ENCODE data around the gene GNA15. TPM values are rescaled to one million over a fixed set of nuclear protein-coding genes. Genes with fewer than 3 reads are reported as not detected.
"Not testable (repeated sequence)": the region's sequence is repeated elsewhere in the genome, so short reads cannot be mapped to it uniquely, and the experiment has no call there.

GNA15 gene
- total and polyA plus RNA-seq, 9 donors: 1.2 to 4.8 (median 1.4) TPM

GRCh38 chr19:3167533-3168272 is 31.9 kb downstream of the GNA15 start:
- DNase-seq: no peak
- no peak overlapping the region for H3K27ac ChIP-seq
- no peaks in the 10 kb centered on the region for H3K9me3 ChIP-seq
- H3K27me3 ChIP-seq: no peaks in the 10 kb centered on the region
- H3K4me3 ChIP-seq: no peak overlapping the region
- no peaks in the 10 kb centered on the region for H3K36me3 ChIP-seq
- WGBS, 3 donors: 52 to 63% (median 62%) methylated on average over 13 of the region's 13 CpGs
- no peak for TF ChIP-seq POLR2A (IDR thresholded peaks at IDR 0.05)
- no peak for TF ChIP-seq EP300 (IDR thresholded peaks at IDR 0.05)
- TF ChIP-seq, protein P1, sequence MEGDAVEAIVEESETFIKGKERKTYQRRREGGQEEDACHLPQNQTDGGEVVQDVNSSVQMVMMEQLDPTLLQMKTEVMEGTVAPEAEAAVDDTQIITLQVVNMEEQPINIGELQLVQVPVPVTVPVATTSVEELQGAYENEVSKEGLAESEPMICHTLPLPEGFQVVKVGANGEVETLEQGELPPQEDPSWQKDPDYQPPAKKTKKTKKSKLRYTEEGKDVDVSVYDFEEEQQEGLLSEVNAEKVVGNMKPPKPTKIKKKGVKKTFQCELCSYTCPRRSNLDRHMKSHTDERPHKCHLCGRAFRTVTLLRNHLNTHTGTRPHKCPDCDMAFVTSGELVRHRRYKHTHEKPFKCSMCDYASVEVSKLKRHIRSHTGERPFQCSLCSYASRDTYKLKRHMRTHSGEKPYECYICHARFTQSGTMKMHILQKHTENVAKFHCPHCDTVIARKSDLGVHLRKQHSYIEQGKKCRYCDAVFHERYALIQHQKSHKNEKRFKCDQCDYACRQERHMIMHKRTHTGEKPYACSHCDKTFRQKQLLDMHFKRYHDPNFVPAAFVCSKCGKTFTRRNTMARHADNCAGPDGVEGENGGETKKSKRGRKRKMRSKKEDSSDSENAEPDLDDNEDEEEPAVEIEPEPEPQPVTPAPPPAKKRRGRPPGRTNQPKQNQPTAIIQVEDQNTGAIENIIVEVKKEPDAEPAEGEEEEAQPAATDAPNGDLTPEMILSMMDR (IDR thresholded peaks at IDR 0.05): no peak
- intact Hi-C loops (cut with DNase I): no loop called here
- peaks cover 2% of the 10 kb centered on the region for H3K4me1 ChIP-seq (ENCODE audit: insufficient read depth)

GRCh38 chr19:3171894-3172672 is 36.2 kb downstream of the GNA15 start:
- Histone ChIP-seq H3K36me3 (no peaks in the 10 kb centered on the region), H3K27me3 (no peaks in the 10 kb centered on the region), H3K9me3 (no peaks in the 10 kb centered on the region), H3K27ac (no peak overlapping the region), H3K4me3 (no peak overlapping the region), H3K4me1 (ENCODE audit: insufficient read depth) (no peaks in the 10 kb centered on the region)
- DNase-seq: no peak
- intact Hi-C loops (cut with DNase I): no loop called here
- WGBS, 3 donors: 84 to 88% (median 86%) methylated on average over 15 of the region's 15 CpGs
- TF ChIP-seq POLR2A (IDR thresholded peaks at IDR 0.05): no peak
- TF ChIP-seq EP300 (IDR thresholded peaks at IDR 0.05): no peak
- TF ChIP-seq, protein P1 (IDR thresholded peaks at IDR 0.05): no peak

DNA sequence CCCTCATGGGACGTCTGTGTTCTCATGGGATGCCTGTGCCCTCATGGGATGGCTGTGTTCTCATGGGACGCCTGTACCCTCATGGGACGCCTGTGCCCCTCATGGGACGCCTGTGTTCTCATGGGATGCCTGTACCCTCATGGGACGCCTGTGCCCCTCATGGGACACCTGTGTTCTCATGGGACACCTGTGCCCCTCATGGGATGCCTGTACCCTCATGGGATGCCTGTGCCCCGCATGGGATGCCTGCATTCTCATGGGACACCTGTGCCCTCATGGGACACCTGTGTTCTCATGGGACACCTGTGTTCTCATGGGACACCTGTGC is 36.8 kb downstream of the GNA15 start:
- DNase-seq; H3K27me3 ChIP-seq; H3K36me3 ChIP-seq; H3K27ac ChIP-seq; H3K4me3 ChIP-seq; intact Hi-C loops (cut with DNase I); H3K9me3 ChIP-seq; H3K4me1 ChIP-seq (ENCODE audit: insufficient read depth): not testable (repeated sequence)
- 76 to 79% (median 76%) methylated on average over 6 of the region's 6 CpGs for WGBS, 3 donors

DNA sequence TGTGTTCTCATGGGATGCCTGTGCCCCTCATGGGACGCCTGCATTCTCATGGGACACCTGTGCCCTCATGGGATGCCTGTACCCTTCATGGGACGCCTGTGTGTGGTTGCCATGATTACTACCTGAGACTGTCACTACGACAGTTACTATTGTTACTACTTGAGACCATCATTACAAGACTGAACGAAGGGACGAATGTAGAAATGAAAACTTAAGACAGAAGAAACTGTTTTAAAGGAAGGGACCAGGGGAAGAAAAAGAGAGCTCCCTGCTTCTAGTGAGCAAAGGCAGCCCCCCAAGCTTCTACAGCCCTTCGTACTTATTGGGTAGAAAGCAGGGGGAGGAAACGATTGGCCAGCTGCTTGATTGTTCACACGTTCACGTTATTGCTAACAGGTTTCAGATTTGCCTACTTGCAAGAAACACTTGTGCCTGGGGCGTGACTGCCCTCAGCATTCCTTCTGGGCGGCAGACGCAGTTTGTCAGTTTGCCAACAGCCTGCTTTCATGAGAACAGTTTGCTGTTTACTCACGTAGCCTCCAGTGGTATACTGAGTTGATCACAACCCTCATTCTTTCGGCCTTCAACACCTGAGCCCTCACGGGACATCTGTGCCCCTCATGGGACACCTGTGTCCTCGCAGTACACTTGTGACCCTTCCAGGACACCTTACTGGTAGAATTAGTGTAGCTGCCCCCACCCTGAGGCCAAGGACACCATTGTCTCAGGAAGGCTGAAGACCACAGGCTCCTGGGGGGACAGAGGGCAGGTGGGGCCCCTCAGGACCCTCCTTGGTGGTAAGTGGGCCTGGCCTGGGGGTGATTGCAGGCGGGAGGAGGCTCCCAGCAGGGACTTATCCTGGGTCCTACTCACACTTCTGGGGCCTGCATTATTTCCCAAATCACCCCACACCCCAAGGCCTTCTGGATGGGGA is 40.2 kb downstream of the GNA15 start:
- DNase-seq: no peak
- Histone ChIP-seq H3K27ac (no peak overlapping the region), H3K4me3 (no peak overlapping the region), H3K4me1 (ENCODE audit: insufficient read depth) (no peaks in the 10 kb centered on the region), H3K36me3 (no peaks in the 10 kb centered on the region), H3K27me3 (no peaks in the 10 kb centered on the region), H3K9me3 (no peaks in the 10 kb centered on the region)
- 53 to 65% (median 56%) methylated on average over 17 of the region's 17 CpGs for WGBS, 3 donors
- TF ChIP-seq EP300 (IDR thresholded peaks at IDR 0.05) (no peak), POLR2A (IDR thresholded peaks at IDR 0.05) (no peak)
- intact Hi-C loops (cut with DNase I): no loop called here

- Histone ChIP-seq H3K27me3 (no peaks in the 10 kb centered on the region), H3K4me1 (ENCODE audit: insufficient read depth) (no peaks in the 10 kb centered on the region), H3K27ac (no peak overlapping the region), H3K9me3 (no peaks in the 10 kb centered on the region), H3K36me3 (no peaks in the 10 kb centered on the region), H3K4me3 (no peak overlapping the region)
- DNase-seq: no peak
- 70 to 75% (median 72%) methylated on average over 11 of the region's 11 CpGs for WGBS, 3 donors
- no peak for TF ChIP-seq EP300 (IDR thresholded peaks at IDR 0.05)
- intact Hi-C loops (cut with DNase I): no loop called here
These were observed 41.1 kb downstream of the GNA15 start for GRCh38 chr19:3176715-3177501.
